H9 (cell line): ENCODE measurements around the gene DECR2. TPM values are rescaled to one million over a fixed set of nuclear protein-coding genes. Genes with fewer than 3 reads are reported as not detected.

Experiments used
- DNase-seq: peaks from one replicate; pipeline ENCODE4 v3.0.0-alpha.2; 2017
- H2AFZ ChIP-seq: one replicate; pipeline ENCODE4 v1.6.1; 2013; ENCODE audit warnings: mild to moderate bottlenecking, low read length, control low read depth, moderate library complexity
- H2AK5ac ChIP-seq: 2 replicates; pipeline ENCODE4 v1.6.1; 2013; ENCODE audit warnings: low read length, control low read depth, mixed read lengths; ENCODE audit not compliant: insufficient read length
- H2BK120ac ChIP-seq: one replicate; pipeline ENCODE4 v1.6.1; 2013; ENCODE audit warnings: low read depth, mild to moderate bottlenecking, low read length, control low read depth, inconsistent platforms; ENCODE audit not compliant: poor library complexity, severe bottlenecking
- H2BK12ac ChIP-seq: 2 replicates; pipeline ENCODE4 v1.6.1; 2013; ENCODE audit warnings: low read length, control low read depth, mixed read lengths, low read depth; ENCODE audit not compliant: insufficient read length
- H2BK15ac ChIP-seq: 2 replicates; pipeline ENCODE4 v1.6.1; 2013; ENCODE audit warnings: low read depth, low read length, control low read depth
- H2BK20ac ChIP-seq: one replicate; pipeline ENCODE4 v1.6.1; 2013; ENCODE audit warnings: low read depth, mild to moderate bottlenecking, low read length, control low read depth, inconsistent platforms; ENCODE audit not compliant: poor library complexity, severe bottlenecking
- H2BK5ac ChIP-seq: 2 replicates; pipeline ENCODE4 v1.6.1; 2013; ENCODE audit warnings: low read length, control low read depth, mixed read lengths; ENCODE audit not compliant: insufficient read length
- H3K14ac ChIP-seq: 2 replicates; pipeline ENCODE4 v1.6.1; 2013; ENCODE audit warnings: low read length, control low read depth; ENCODE audit not compliant: insufficient read depth
- H3K18ac ChIP-seq: 2 replicates; pipeline ENCODE4 v1.6.1; 2013; ENCODE audit warnings: low read depth, mild to moderate bottlenecking, mixed read lengths, low read length, control low read depth; ENCODE audit not compliant: insufficient read length
- H3K23ac ChIP-seq: 2 replicates; pipeline ENCODE4 v1.6.1; 2013; ENCODE audit warnings: low read length, control low read depth, mixed read lengths, low read depth; ENCODE audit not compliant: insufficient read length
- H3K23me2 ChIP-seq: 2 replicates; pipeline ENCODE4 v1.6.1; 2013; ENCODE audit warnings: low read depth, mild to moderate bottlenecking, mixed read lengths, low read length, control low read depth; ENCODE audit not compliant: insufficient read length, poor library complexity, severe bottlenecking
- H3K27ac ChIP-seq: 2 replicates; pipeline ENCODE4 v1.5.1; 2013; ENCODE audit warnings: low read length, control low read depth, mixed read lengths, low read depth; ENCODE audit not compliant: insufficient read length
- H3K27me3 ChIP-seq: 2 replicates; pipeline ENCODE4 v1.6.1; 2013; ENCODE audit warnings: low read length, control low read depth, inconsistent platforms; ENCODE audit not compliant: insufficient read depth
- H3K4ac ChIP-seq: 2 replicates; pipeline ENCODE4 v1.6.1; 2013; ENCODE audit warnings: low read depth, mild to moderate bottlenecking, control low read depth, inconsistent platforms, low read length, moderate library complexity
- H3K4me1 ChIP-seq: 2 replicates; pipeline ENCODE4 v1.6.1; 2013; ENCODE audit warnings: low read length, control low read depth, inconsistent platforms; ENCODE audit not compliant: insufficient read depth
- H3K4me2 ChIP-seq: 2 replicates; pipeline ENCODE4 v1.6.1; 2013; ENCODE audit warnings: low read length, control low read depth, mixed read lengths; ENCODE audit not compliant: insufficient read length, insufficient read depth
- H3K56ac ChIP-seq: 2 replicates; pipeline ENCODE4 v1.6.1; 2013; ENCODE audit warnings: low read depth, mild to moderate bottlenecking, mixed read lengths, low read length, control low read depth; ENCODE audit not compliant: insufficient read length
- H3K79me1 ChIP-seq: 2 replicates; pipeline ENCODE4 v1.6.1; 2013; ENCODE audit warnings: low read depth, mild to moderate bottlenecking, moderate library complexity, low read length, control low read depth, inconsistent platforms; ENCODE audit not compliant: insufficient read depth, poor library complexity, severe bottlenecking
- H3K79me2 ChIP-seq: 2 replicates; pipeline ENCODE4 v1.6.1; 2013; ENCODE audit warnings: low read length, control low read depth, inconsistent platforms; ENCODE audit not compliant: insufficient read depth
- H3K9ac ChIP-seq: 2 replicates; pipeline ENCODE4 v1.6.1; 2013; ENCODE audit warnings: low read length, control low read depth, mixed read lengths; ENCODE audit not compliant: insufficient read length; ENCODE audit errors: extremely low read depth
- H3K9me3 ChIP-seq: one replicate; pipeline ENCODE4 v1.6.1; 2013; ENCODE audit warnings: low read depth, low read length, inconsistent platforms; ENCODE audit not compliant: control insufficient read depth
- H3T11ph ChIP-seq: one replicate; pipeline ENCODE4 v1.6.1; 2013; ENCODE audit warnings: mild to moderate bottlenecking, low read length, control low read depth, inconsistent platforms
- H4K20me1 ChIP-seq: one replicate; pipeline ENCODE4 v1.6.1; 2013; ENCODE audit not compliant: control insufficient read depth, insufficient read length, insufficient read depth
- H4K5ac ChIP-seq: 2 replicates; pipeline ENCODE4 v1.6.1; 2013; ENCODE audit warnings: low read depth, mild to moderate bottlenecking, mixed read lengths, low read length, control low read depth; ENCODE audit not compliant: insufficient read length
- H4K8ac ChIP-seq: replicated peaks from 2 replicates; pipeline ENCODE4 v1.6.1; 2013; ENCODE audit warnings: low read length, control low read depth, mixed read lengths, low read depth; ENCODE audit not compliant: insufficient read length
- H4K91ac ChIP-seq: 2 replicates; pipeline ENCODE4 v1.6.1; 2013; ENCODE audit warnings: low read depth, mild to moderate bottlenecking, moderate library complexity, mixed read lengths, low read length, control low read depth; ENCODE audit not compliant: insufficient read length
- H3K27ac Mint-ChIP-seq, 3 experiments: 2 replicates in 2 of 3; 3 replicates in 1 of 3; pipeline ENCODE4 v1.8.0; 2020 to 2021; ENCODE audit warnings: mixed read lengths in 3 of 3, mild to moderate bottlenecking in 1 of 3, moderate library complexity in 1 of 3
- H3K27me3 Mint-ChIP-seq: 2 replicates; pipeline ENCODE4 v1.8.0; 2021; ENCODE audit warnings: low read depth, mild to moderate bottlenecking, moderate library complexity, mixed read lengths
- H3K36me3 Mint-ChIP-seq, 3 experiments: 2 replicates in 2 of 3; 3 replicates in 1 of 3; pipeline ENCODE4 v1.8.0; 2020 to 2021; ENCODE audit warnings: low read depth in 3 of 3, mixed read lengths in 3 of 3; ENCODE audit not compliant: insufficient read depth in 1 of 3
- H3K4me1 Mint-ChIP-seq, 2 experiments: 2 replicates each; pipeline ENCODE4 v1.8.0; 2020; ENCODE audit warnings: mixed read lengths in 2 of 2
- H3K4me3 Mint-ChIP-seq, 2 experiments: 2 replicates in 1 of 2; 3 replicates in 1 of 2; pipeline ENCODE4 v1.8.0; 2020 to 2021; ENCODE audit warnings: mild to moderate bottlenecking in 2 of 2, mixed read lengths in 2 of 2, moderate library complexity in 1 of 2
- H3K9me3 Mint-ChIP-seq, 2 experiments: 2 replicates in 1 of 2; 3 replicates in 1 of 2; pipeline ENCODE4 v1.8.0; 2020; ENCODE audit warnings: mild to moderate bottlenecking in 2 of 2, mixed read lengths in 2 of 2, moderate library complexity in 1 of 2
- WGBS: extraction: QIAGEN DNeasy Blood & Tissue Kit; methylation state at CpG from one replicate; pipeline ENCODE4 v1.1.7; 2013; ENCODE audit warnings: missing lambda C conversion rate, low lambda C conversion rate, mixed read lengths; ENCODE audit not compliant: insufficient read length; ENCODE audit errors: extremely low coverage; 5-methylcytosine and 5-hydroxymethylcytosine counted together
- total RNA-seq: library from RNA; stranded (reverse); gene quantifications from 2 replicates; pipeline ENCODE4 v1.2.1, GENCODE V29; 2021
- TF ChIP-seq, protein P1 (sequence below): fragments of 200-600 bp; sonication (generic); conservative IDR thresholded peaks from 3 replicates; pipeline ENCODE4 v1.8.0; 2021; ENCODE audit warnings: antibody characterized with exemption, mild to moderate bottlenecking

The DECR2 gene
- total RNA-seq, 1 experiment from 2014 or later: 39.3 TPM

DNA sequence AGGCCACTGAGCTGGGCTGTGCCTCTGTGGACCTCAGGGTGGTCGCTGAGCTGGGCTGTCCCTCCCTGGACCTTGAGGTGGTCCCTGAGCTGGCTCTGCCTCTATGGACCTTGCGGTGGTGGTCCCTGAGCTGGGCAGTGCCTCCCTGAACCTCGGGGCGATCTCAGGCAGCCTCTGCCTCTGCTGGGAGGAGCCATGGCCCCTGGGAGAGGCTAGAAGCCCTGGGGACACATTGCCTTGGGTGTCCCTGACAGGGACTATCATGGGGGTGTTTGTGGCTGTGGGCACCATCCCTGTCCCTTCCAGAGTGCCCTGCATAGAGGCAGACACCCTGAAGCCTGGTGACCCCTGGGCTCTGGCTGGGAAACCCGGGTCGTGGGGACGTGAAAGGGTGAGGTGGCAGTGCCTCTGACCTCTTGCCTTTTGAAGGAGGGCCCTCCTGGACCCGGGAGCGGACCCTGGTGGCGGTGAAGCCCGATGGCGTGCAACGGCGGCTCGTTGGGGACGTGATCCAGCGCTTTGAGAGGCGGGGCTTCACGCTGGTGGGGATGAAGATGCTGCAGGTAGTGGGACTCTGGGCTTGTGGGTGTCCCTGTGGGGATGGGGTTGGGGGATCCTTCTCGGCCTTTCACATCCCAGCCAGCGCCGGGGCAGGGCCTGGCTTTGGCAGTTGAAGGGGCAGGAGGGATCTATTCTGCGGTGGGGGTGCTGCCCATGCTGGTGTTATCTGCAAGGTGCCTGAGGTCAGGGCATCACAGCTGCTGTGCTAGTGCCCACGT is 2.9 kb upstream of the DECR2 start:
- peaks cover 0 to 2% of the 10 kb centered on the region in 2 experiments; a peak in 2 of 5 replicates for H3K9me3 Mint-ChIP-seq
- peak overlapping the region; percentile 51 to 71 for H3K4me3 Mint-ChIP-seq
- no peak overlapping the region for H4K8ac ChIP-seq
- H2BK20ac ChIP-seq: no peak overlapping the region
- H3K9me3 ChIP-seq: no peaks in the 10 kb centered on the region
- H2BK15ac ChIP-seq: no peak overlapping the region
- no peak overlapping the region for H3K27ac ChIP-seq
- no peak overlapping the region for H2BK12ac ChIP-seq
- H3K79me1 ChIP-seq: no peaks in the 10 kb centered on the region
- H4K20me1 ChIP-seq: peaks cover 2% of the 10 kb centered on the region
- H3K4me2 ChIP-seq: peak overlapping the region; percentile 6
- H3K27me3 Mint-ChIP-seq: no peaks in the 10 kb centered on the region
- H3K27me3 ChIP-seq: no peaks in the 10 kb centered on the region
- no peaks in the 10 kb centered on the region for H3K79me2 ChIP-seq
- H3K4ac ChIP-seq: no peak overlapping the region
- no peaks in the 10 kb centered on the region for H3K23me2 ChIP-seq
- H3K56ac ChIP-seq: no peak overlapping the region
- no peak overlapping the region for H3K9ac ChIP-seq
- H3K4me1 Mint-ChIP-seq: peaks cover 22 to 24% of the 10 kb centered on the region in 2 experiments
- H2AK5ac ChIP-seq: no peak overlapping the region
- TF ChIP-seq, protein P1, sequence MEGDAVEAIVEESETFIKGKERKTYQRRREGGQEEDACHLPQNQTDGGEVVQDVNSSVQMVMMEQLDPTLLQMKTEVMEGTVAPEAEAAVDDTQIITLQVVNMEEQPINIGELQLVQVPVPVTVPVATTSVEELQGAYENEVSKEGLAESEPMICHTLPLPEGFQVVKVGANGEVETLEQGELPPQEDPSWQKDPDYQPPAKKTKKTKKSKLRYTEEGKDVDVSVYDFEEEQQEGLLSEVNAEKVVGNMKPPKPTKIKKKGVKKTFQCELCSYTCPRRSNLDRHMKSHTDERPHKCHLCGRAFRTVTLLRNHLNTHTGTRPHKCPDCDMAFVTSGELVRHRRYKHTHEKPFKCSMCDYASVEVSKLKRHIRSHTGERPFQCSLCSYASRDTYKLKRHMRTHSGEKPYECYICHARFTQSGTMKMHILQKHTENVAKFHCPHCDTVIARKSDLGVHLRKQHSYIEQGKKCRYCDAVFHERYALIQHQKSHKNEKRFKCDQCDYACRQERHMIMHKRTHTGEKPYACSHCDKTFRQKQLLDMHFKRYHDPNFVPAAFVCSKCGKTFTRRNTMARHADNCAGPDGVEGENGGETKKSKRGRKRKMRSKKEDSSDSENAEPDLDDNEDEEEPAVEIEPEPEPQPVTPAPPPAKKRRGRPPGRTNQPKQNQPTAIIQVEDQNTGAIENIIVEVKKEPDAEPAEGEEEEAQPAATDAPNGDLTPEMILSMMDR: peak; percentile 27; the same call in 2 of the 3 replicates
- H3K27ac Mint-ChIP-seq: peak overlapping the region in 1 of 3 experiments; percentile 91; a peak in 2 of 7 replicates
- H3T11ph ChIP-seq: no peak overlapping the region
- no peak overlapping the region for H3K23ac ChIP-seq
- peaks cover 15 to 23% (median 22%) of the 10 kb centered on the region in 3 experiments for H3K36me3 Mint-ChIP-seq
- H4K5ac ChIP-seq: no peak overlapping the region
- no peak overlapping the region for H2BK5ac ChIP-seq
- peaks cover 2% of the 10 kb centered on the region; the same call in 1 of the 2 replicates for H3K4me1 ChIP-seq
- no CpG with 5 or more reads among the region's 24 CpGs for WGBS
- H3K14ac ChIP-seq: no peak overlapping the region
- peak; percentile 73 for DNase-seq
- H3K18ac ChIP-seq: no peak overlapping the region
- H2AFZ ChIP-seq: no peak overlapping the region
- H2BK120ac ChIP-seq: no peak overlapping the region
- no peak overlapping the region for H4K91ac ChIP-seq
